G401.6 (cell line): ENCODE measurements around the gene NMUR1.

Experiments
- FAIRE-seq: peaks from 2 replicates; lab custom pipeline; 2012; peaks lifted over from hg19 to GRCh38; lab: Jason Lieb, UNC

The NMUR1 gene

GRCh38 chr2:231525248-231526163 is 4.7 kb downstream of the NMUR1 start:
- FAIRE-seq, result no peak

- no peak for FAIRE-seq
Observed at GRCh38 chr2:231524477-231525247, 5.6 kb downstream of the NMUR1 start.

GRCh38 chr2:231523451-231524285 is 6.6 kb downstream of the NMUR1 start:
- FAIRE-seq, result no peak

- no peak for FAIRE-seq
Observed at GRCh38 chr2:231522418-231523180, 7.6 kb downstream of the NMUR1 start.

- FAIRE-seq, result no peak
Observed at GRCh38 chr2:231521443-231521842, 8.8 kb downstream of the NMUR1 start.

- no peak for FAIRE-seq
Observed at GRCh38 chr2:231519975-231520555, 10.2 kb downstream of the NMUR1 start.

GRCh38 chr2:231518771-231519170 is 11.5 kb downstream of the NMUR1 start:
- FAIRE-seq, result no peak

- no peak for FAIRE-seq
Observed at GRCh38 chr2:231515603-231516002, 14.6 kb downstream of the NMUR1 start.

GRCh38 chr2:231514951-231515297 is 15.3 kb downstream of the NMUR1 start:
- no peak for FAIRE-seq

GRCh38 chr2:231514225-231514950 is 15.9 kb downstream of the NMUR1 start:
- peak; percentile 88 for FAIRE-seq

- FAIRE-seq, result peak; percentile 44
Observed at GRCh38 chr2:231513746-231514224, 16.5 kb downstream of the NMUR1 start.

GRCh38 chr2:231512222-231512621 is 18.0 kb downstream of the NMUR1 start:
- FAIRE-seq, result no peak

- FAIRE-seq, result no peak
Observed at GRCh38 chr2:231503766-231504165, 26.5 kb downstream of the NMUR1 start.

- FAIRE-seq, result no peak
Observed at GRCh38 chr2:231502596-231502995, 27.6 kb downstream of the NMUR1 start.

- no peak for FAIRE-seq
Observed at GRCh38 chr2:231497651-231498050, 32.6 kb downstream of the NMUR1 start.

- FAIRE-seq, result no peak
Observed at GRCh38 chr2:231494669-231495068, 35.6 kb downstream of the NMUR1 start.

- FAIRE-seq, result no peak
Observed at GRCh38 chr2:231490801-231491200, 39.4 kb downstream of the NMUR1 start.

GRCh38 chr2:231489990-231490389 is 40.3 kb downstream of the NMUR1 start:
- no peak for FAIRE-seq

- FAIRE-seq, result no peak
Observed at GRCh38 chr2:231488331-231488730, 41.9 kb downstream of the NMUR1 start.

- FAIRE-seq, result no peak
Observed at GRCh38 chr2:231486851-231487596, 43.2 kb downstream of the NMUR1 start.
